Stimulated activated CD8-positive, alpha-beta memory T cell treated with anti-CD3 and anti-CD28 coated beads, Interleukin-15, amount 100 ng/mL, for 24 hours (primary cell): Measurements from ENCODE around the gene SMLR1.
A peak's percentile ranks its signal among the peaks of the same experiment; 100 is the strongest.

Source experiments
- DNase-seq: peaks from one replicate; pipeline ENCODE4 v3.0.0-alpha.2; 2020; ENCODE audit warnings: low read depth

SMLR1 gene

DNA sequence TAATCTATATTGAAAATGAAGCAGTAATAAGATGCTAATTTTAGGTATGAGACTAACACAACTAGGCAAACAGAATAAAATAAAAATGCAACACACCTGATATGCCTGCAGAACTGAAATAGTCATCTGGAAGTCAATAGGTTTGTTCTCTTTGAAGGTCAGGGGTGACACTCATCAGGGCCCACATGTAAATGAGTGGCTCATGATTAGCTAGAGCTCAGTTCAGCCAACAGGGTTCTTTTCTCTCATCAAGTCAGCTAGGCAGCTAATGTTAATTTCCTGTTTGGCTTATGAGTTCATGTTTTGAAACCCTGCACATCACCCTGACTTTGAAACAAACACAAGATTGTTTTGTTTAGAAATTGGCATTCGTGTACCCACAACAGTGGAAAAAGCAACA lies 23.8 kb downstream of the SMLR1 start:
- no peak for DNase-seq

DNA sequence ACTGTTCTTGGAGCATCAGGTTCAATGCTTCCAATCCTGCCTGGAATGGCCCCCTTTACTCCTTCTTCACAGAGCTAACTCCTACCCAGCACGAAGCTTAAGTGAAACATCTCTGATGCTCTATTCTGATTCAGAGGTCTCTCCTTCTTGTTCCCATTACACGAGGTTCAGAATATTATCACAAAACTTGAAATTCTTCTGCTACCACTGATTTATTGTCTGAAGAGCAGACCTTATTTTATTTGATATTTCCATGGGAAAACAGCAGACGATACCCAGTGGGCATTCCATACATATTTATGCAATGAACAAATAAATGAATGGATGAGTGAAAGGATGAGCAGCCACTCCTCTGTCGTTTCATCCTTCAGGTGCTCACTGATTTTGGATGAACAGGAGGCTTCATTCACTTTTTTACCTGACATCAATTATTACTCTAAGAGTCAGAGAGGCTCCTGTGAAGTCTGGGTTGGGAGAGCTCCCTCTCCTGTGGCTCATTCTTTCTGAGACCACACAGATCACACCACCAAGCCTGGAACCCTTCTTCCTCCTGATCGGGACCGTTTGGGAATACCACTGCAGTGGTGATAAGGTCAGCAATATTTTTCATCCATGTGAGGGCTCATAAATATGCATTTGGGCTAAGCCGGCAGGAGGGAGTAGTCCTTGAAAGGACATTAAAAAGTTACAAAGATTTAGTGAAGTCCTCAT lies 25.8 kb downstream of the SMLR1 start:
- DNase-seq = no peak

DNA sequence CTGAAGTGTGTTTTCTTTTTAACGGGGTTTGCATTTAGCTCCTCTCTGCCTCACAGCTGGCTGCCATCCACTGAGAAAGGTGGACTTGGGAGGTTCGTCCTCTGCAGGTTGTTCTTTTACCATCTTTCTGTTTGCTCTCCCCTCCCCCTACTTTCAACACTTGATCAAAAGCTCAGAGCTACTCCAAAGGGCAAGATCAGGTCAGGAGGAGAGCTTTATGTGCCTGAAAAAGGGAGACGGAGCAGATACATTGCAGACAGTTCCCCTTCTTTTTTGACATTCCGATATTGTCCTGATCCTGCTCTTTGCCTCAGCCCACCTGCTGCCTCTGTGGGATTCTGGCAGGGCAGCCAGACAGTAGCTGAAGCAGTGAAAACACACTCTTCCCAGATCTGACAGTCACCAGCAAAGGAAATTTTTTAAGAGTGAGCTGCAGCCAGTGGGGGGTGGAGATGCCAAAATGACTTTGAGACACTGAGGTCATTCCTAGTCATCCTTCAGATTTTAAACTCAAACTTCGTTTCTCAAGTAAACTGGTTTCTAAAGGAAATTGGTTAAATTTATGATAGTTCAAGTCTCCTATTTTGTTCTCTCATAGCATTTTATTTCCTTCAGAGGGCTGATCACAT lies 26.5 kb downstream of the SMLR1 start:
- no peak for DNase-seq

DNA sequence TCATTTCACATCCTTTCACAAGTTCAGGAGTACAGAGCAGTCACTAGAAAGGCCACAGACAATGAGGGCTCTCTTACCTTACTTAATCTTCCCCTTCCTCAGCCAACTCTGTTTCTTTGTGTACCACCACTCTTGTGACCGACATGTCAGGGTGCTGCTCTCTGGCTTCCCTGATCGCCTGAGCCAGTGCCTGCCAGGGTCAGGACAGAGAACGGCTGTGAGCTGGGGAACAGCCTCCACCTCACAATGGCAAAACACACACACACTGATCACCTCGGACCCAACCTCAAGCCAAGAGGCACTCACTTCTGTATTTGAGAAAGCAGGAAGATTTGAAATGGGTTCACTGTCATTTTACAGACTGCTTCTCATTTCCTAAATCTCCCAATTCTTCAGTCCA lies 30.8 kb downstream of the SMLR1 start:
- no peak for DNase-seq

DNA sequence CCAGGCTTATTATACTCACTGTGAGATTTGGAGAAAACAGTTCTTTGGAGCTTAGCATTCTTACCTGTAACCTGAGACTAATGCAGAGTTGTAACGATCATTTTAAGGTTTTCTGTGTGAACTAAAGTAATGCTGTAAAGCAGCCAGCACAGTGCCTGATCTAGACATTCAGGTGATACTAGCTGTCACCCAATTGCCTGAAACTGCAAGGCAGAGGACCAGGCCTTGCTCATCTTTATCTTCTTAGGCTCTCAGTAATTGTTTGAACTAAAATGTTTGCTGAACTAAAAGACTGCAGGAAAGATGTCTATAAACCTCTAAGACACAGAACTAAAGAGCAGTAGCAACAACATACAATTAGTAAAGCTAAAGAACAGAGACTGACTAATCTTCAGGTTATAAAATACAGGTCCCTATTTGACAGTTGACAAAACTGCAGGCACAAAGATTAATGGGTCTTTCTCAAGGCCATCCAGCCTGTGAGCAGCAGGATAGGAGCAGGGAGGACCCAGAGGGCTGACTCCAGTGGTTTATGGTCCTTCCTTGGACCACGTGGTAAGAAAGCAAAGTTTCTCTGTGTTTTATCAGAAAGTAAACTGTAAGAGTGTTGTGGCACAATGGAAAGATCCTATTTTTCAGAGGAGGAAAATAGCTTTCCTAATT lies 31.4 kb downstream of the SMLR1 start:
- no peak for DNase-seq

DNA sequence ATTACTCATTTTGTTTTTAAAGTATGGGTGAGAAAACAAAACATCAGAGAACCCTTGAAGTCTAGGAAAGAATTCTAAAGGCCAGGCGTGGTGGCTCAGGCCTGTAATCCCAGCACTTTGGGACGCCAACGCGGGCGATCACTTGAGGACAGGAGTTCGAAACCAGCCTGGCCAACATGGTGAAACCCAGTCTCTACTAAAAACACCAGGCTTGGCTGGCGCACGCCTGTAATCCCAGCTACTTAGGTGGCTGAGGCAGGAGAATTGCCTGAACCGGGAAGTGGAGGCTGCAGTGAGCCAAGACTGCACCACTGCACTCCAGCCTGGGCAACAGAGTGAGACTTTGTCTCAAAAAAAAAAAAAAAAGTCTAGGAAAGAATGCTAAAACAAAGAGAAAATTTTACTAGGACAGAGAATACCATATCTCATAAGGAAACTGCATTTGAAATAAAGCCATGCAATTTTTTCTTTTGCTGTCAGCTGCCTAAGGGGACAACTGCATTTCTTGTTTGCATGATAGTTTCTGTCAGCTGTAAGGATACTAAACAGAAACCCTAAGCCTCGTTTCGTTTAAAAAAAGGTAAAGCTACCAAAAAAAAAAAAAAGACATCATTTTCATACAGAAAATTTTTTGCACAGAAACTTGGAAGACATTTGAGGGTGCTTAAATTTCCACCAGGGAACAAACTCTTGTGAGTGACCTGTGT lies 32.1 kb downstream of the SMLR1 start:
- DNase-seq = no peak

DNA sequence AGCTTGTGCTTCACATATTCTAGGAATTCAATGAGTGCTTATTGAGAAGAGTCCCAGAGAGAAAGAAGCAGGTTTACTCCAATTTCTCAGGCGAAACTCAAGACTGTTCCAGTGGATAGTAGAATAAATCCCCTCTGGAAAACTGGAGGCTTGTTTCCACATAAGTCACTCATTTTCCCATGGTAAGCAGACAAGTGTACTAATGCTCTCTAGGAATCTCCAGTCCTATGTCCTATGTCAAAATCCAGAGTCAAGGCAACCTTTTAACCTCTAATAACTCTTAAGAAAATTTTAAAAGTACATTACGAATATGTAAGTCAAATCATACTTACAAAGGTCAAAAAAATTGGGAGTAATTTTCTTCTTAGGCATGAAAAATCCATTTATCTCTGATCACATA lies 35.2 kb downstream of the SMLR1 start:
- no peak for DNase-seq

DNA sequence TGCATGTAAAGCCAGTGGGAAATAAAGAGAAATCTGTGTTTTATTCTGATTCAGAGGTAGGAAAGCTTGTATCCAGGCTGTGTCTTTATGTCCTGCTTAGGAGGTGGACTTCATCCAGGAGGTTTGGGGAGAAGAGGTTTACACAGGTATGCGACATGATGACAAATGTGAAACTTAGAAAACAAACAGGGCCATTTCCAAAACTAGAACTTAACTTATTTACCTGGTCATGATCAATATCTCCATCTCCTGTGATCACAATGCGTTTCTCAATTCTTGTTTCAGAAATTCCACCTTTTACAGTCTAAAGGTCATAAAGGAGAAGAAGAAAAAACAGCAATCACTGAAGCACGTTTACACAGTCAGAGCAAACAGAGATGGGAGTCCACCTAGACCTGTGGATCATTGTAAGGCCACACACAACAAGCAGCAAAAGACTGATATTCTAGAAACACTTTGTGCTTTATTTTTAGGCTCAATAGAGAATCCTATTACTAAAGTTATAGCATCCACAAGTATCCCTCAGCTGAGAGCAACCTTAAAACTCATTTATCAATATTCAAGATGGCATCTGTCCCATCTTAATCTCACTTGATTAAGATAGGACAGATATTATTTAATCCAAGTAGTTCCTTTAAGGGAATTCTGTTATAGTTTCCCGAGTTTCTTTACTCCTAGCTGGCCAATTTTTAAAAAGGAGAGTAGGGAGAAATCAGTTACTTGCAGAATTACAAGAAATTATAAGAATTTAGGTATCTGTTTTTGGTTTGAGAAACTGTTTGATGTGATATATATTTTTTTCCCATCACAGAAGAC lies 36.4 kb downstream of the SMLR1 start:
- no peak for DNase-seq

DNA sequence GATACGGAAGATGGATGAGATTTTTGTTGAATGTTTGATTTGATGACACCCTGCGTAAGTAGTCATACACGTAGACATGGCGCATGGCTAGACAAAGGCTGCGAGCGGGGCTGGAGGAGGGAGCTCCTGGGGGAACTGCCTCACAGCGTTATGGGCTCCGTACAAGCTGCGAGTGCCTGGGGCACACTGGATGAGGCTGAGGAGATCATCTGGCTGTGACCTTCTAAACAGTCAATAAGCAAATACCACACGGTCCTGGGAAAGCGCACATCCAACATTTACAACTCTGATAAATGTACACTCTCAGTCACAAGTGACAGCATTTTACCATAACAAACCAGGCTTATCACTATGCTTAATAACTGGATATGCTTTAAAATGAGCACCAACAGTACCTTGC lies 37.1 kb downstream of the SMLR1 start:
- no peak for DNase-seq

DNA sequence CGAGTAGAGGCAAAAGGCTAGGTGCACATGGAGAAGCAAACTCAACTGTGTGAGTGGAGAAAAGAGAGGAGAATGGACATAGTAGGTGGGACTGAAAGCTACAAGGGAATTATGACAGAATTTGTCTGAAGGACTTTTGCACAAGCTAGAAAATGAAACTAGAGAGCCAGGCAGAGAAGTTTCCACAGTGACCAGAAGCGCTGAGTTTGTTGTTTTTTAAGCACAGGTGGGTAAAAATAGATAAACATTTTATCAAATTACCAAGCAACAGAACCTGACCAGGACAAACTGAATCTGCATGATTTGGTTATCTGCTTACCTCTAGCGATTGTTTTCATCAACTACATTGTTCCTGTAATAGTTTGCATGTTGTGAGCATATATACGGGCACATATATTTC lies 38.6 kb downstream of the SMLR1 start:
- no peak for DNase-seq

DNA sequence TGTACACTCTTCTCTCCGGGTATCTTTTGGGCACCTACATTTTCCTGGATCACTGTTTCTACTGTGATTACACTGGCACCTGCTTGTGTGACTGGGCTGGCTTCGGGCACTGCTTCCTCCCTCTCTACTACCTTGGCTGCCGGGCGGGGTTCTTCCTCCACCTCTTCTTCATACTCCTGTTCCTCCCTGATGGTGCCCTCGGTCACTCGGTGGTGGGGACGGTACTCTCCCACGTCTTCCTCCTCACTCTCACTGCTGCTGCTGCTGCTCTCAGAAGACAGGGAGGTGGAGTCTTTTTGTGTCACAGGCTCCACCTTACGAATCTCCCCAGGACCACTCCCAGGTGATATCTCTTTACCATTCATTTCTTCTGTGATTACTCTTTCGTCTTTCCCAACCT lies 42.5 kb downstream of the SMLR1 start:
- DNase-seq = no peak

DNA sequence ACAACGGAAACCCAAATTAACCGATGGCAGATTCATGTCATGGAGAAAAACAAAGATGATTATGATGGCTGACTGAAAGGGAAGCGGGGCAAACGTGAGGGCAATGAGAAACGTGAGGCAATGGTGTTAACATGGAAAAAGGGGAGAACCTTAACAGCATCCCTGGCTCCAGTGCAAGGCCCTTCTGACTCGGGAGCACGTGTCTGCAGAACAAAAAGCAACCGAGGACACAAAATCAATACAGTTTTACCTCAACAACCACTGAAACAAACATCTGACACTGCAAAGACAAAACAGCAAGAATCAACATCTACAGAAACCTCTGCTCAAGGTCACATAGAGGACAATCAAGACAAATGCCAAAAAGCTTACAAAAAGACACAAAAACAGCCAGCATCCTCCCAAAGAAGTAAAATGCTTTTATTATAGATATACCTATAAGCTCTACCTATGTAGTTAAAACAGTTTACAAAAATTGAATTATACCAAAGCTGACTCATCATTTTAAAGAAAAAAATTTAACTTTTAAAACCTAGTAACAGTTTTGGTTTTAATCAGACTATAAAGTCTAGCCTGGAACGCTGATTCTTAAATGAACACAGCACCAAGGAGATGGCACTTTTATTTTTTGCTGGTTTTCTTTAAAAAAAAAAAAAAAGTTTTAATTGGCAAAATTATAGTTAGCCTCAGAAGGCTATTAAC lies 43.1 kb downstream of the SMLR1 start:
- no peak for DNase-seq

DNA sequence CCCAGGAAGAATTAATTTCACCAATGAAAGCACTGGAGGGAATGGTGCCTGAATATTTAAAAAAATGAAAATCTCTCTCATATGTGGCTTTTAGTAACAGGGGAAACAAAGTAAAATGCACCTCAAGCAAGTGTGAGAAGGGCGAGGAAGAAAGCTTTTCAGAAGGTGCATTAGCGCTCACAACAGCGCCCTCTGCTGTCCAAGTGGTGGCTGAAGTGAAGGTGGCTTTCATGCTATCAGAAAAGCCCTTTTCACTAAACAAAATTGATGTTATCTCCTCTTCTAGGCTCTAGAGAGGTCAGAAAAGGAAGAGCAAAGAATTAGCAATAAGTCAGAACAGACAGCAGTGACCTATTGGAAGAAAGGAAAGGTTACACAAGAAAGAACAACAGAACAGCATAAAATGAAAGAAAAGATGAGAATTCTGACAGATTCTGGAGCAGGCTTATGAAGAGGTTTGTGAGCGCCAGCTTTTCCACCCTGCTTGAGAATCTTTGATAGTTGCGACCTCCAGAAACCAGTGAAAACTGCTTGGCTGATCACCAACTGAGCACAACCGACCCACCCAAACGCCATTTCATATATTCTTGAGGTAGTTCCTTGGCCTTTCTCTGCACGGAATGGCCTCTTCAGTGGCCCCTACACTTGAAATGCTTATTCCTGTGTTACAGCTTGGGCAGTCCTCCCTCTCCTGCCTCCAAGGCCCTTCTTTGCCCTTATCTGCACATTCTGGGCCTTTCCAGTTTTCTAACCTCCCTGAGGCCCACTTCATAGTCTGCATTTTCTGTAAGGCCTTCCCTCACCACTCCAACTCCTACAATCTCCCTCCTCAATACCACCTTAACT lies 45.3 kb downstream of the SMLR1 start:
- peak; percentile 50 for DNase-seq

DNA sequence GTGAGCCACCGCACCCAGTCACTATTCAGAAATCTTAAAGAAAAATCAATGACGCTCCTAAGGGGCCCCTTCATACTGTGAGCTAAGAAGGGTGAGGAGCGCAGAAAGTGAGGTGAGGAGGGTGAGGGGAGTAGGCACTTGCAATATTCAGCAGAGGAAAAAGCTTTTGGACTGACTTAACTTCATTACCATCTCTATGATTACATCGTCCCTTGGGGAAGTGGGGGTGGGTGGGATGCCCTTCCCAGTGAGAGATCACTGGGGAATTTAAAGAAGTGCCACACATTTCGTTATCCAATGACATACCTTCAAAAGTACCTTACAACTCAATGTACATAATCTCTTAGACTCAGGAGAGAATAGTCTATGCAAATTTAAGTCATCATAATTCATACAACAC lies 46.5 kb downstream of the SMLR1 start:
- no peak for DNase-seq

DNA sequence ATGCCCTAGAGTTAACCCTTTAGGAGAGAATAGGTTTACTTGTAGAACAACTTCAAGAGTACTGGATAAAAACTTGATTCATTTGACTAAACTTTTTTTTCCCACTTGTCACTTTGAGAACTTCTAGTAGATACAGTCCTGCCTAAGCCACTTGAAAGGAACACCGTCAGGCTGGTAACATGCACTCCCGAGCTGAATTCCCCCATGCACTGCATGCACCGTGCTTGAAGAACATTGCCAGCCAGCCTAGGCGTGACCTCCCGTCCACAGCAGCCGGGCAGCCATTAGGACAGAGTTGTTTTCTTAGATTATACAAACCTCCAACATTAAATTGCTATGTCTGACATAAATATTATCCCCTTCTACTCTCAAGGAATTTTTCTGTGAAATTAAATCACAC lies 52.6 kb downstream of the SMLR1 start:
- DNase-seq = no peak

DNA sequence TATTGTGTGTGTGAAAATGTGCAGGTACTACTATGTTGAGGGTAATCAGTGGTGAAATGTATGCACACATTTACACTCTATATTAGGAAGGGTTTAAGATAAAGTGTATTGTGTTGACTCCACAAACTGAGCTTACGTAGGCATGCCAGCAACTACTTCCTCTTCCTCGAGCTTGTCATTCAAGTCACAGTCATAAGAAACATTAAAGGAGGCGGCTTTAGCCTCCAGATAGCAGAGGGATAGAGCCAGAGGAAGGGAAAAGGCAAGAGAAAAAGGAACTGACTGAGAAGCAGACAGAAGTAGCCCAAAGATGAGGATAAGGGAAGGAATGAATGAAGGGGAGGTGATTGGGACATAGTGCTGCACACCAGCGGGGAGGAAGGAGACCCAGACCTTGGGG lies 55.2 kb downstream of the SMLR1 start:
- DNase-seq = no peak

DNA sequence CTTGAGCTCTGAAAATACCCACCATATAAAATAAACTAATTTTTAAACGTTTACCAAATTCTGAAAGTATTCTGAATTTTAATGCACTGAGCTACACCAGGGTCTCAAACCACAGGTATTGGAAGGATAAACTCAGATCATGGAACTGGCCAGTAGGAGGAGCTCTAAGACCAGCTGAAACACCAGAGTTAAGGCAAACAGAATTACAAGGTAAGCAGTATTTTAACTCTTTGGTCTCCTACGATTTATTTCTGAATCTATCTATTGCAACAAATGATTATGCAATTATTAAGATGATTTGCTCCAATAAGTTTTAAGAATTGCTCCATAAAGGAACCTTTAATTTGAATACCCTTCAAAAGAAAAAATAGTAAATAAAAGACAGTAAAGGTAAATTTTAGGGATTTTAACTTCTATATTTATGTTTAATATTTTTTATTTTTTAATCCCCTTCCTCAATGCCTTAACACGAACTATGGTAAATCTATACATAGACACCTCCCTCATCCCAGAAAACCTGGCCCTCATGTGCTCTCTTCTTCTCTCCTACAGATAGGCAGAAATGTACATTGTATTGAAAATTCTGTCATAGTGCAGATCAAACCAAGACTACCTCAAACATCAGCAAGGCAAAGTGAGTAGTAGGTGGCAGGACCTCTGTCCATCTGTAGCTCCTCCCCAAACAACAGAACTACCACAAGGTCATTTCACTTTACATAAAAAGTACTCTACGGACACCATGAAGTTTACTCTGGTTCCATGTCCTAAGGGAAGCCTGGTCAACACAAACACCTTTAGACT lies 58.4 kb downstream of the SMLR1 start:
- DNase-seq = no peak
